LHCN-M2 (cell line): ENCODE data around the gene SLC25A34. TPM values are rescaled to one million over a fixed set of nuclear protein-coding genes. Genes with fewer than 3 reads are reported as not detected.

Experiments used
- DNase-seq: peaks from one replicate; pipeline ENCODE4 v3.0.0-alpha.2; 2012; ENCODE audit warnings: low read depth
- total RNA-seq: library from RNA; depleted of rRNA; stranded (reverse); fragments of >200 nt; gene quantifications from 2 replicates; pipeline ENCODE4 v1.2.3, GENCODE V29; 2014; rRNA removed

Gene SLC25A34
- total RNA-seq, 1 experiment from 2014 or later = 0.40 TPM

GRCh38 chr1:15771836-15772515, 35.9 kb downstream of the SLC25A34 start:
- no peak for DNase-seq

GRCh38 chr1:15775706-15776105, 39.6 kb downstream of the SLC25A34 start:
- DNase-seq = no peak

GRCh38 chr1:15777909-15778707, 42.0 kb downstream of the SLC25A34 start:
- no peak for DNase-seq

- DNase-seq = no peak
These were observed 49.6 kb downstream of the SLC25A34 start for GRCh38 chr1:15785683-15786082.

GRCh38 chr1:15786581-15786980, 50.5 kb downstream of the SLC25A34 start:
- no peak for DNase-seq

GRCh38 chr1:15788624-15789301, 52.7 kb downstream of the SLC25A34 start:
- DNase-seq = peak; percentile 89

Other genes with a start within 250 kb of the SLC25A34 start
- 8.2 and 11.3 TPM in 2 replicates for gene CASP9, start 212.0 kb upstream of the SLC25A34 start, total RNA-seq
- 18.9 and 19.1 TPM in 2 replicates for gene DNAJC16, start 209.4 kb upstream of the SLC25A34 start, total RNA-seq
- 2.6 and 3.7 TPM in 2 replicates for gene AGMAT, start 151.2 kb upstream of the SLC25A34 start, total RNA-seq
- 6.2 and 10.8 TPM in 2 replicates for gene DDI2, start 118.8 kb upstream of the SLC25A34 start, total RNA-seq
- gene PLEKHM2, start 51.9 kb upstream of the SLC25A34 start, total RNA-seq = 31.9 and 37.0 TPM in 2 replicates
- gene TMEM82, start 6.2 kb downstream of the SLC25A34 start, total RNA-seq = 0.11 TPM in 1 of 2 replicates, not detected in the other
- gene FBLIM1, start 22.5 kb downstream of the SLC25A34 start, total RNA-seq = 10.3 and 10.4 TPM in 2 replicates
- gene UQCRHL, start 71.4 kb downstream of the SLC25A34 start, total RNA-seq = 1.3 and 1.4 TPM in 2 replicates
- gene SPEN, start 111.4 kb downstream of the SLC25A34 start, total RNA-seq = 7.6 and 7.7 TPM in 2 replicates
- gene ZBTB17, start 239.8 kb downstream of the SLC25A34 start, total RNA-seq = 37.0 and 44.4 TPM in 2 replicates